Testis (tissue), 2 donors: Measurements from ENCODE around the gene CORT.

Source experiments
- CTCF ChIP-seq, 3 experiments: fragments of 450-650 bp in 2 of 3; fragments of 200-600 bp in 1 of 3; sonication (generic) in 1 of 3; IDR thresholded peaks; one replicate each; pipeline ENCODE4 v1.5.1; 2016 to 2019; ENCODE audit warnings: antibody characterized with exemption in 3 of 3, mild to moderate bottlenecking in 2 of 3, moderate library complexity in 1 of 3
- POLR2A ChIP-seq: fragments of 450-650 bp; IDR thresholded peaks from one replicate; pipeline ENCODE4 v1.6.1; 2017; ENCODE audit warnings: antibody characterized with exemption, mild to moderate bottlenecking, moderate library complexity

DNA sequence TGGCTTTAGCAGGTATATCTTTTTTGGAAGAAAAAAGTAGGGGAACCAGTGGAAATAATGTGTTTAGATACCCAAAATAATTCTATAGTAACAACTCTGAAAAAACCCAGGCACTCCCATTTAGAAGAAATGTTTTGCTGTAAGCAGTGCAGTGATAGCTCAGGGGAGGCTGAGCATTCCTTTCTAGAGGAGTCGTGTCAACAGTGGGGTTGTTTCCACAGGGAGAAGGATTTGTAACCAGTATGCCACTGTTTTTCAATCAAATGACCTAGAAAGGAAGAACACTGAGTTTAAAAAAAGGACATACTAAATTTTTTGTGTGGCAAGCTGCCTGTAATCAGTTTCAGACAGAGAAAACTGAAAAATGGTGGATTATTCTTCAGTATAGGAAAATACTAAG is 48.5 kb upstream of the CORT start:
- no peak for TF ChIP-seq POLR2A
- no peak for TF ChIP-seq CTCF (IDR thresholded peaks at IDR 0.05)
